AG04450 (cell line): ENCODE data around the gene BCCIP. TPM values are rescaled to one million over a fixed set of nuclear protein-coding genes. Genes with fewer than 3 reads are reported as not detected.
A peak's percentile ranks its signal among the peaks of the same experiment; 100 is the strongest.

Experiments
- CTCF ChIA-PET: fragments of 300-600, 350-600 bp; formaldehyde crosslinking; extraction: SDS; loops from one replicate; lab custom pipeline; 2022; ENCODE audit warnings: antibody characterized with exemption, inconsistent platforms; lab: Charles Lee
- POLR2A ChIA-PET: fragments of 350-600 bp; formaldehyde crosslinking; extraction: SDS; loops from one replicate; lab custom pipeline; 2021; ENCODE audit warnings: antibody characterized with exemption, inconsistent platforms; lab: Yijun Ruan, JAX
- DNase-seq: peaks from one replicate; pipeline ENCODE4 v3.0.0-alpha.2; 2011; ENCODE audit warnings: low read depth, low spot score
- H3K27ac ChIP-seq: one replicate; pipeline ENCODE4 v1.5.1; 2012; ENCODE audit warnings: low read depth, low read length, control low read depth
- H3K27me3 ChIP-seq: one replicate; pipeline ENCODE4 v1.6.0; 2012; ENCODE audit warnings: low read length; ENCODE audit not compliant: control insufficient read depth, insufficient read depth
- H3K4me3 ChIP-seq: 2 replicates; pipeline ENCODE4 v1.5.1; 2011; ENCODE audit warnings: mild to moderate bottlenecking, low read depth, low read length, control low read depth
- H3K9me3 ChIP-seq: 2 replicates; pipeline ENCODE4 v1.5.1; 2012; ENCODE audit warnings: low read length; ENCODE audit not compliant: control insufficient read depth, insufficient read depth
- polyA minus RNA-seq: library from RNA; depleted of rRNA, polyadenylated mRNA; stranded (reverse); fragments of >200 nt; gene quantifications from 2 replicates; pipeline ENCODE4 v1.2.3, GENCODE V29; 2011; rRNA and poly(A)+ RNA removed
- polyA plus RNA-seq: library from polyadenylated mRNA; depleted of rRNA; stranded (reverse); fragments of >200 nt; gene quantifications from 2 replicates; pipeline ENCODE4 v1.2.3, GENCODE V29; 2011; rRNA removed
- TF ChIP-seq, protein P1 (sequence below): IDR thresholded peaks from 2 replicates; pipeline ENCODE4 v1.5.1; 2011; ENCODE audit warnings: low read depth, low read length, control low read depth, inconsistent platforms

Gene BCCIP
- polyA plus RNA-seq (43.8 and 63.8 TPM in 2 replicates), polyA minus RNA-seq (26.1 and 31.2 TPM in 2 replicates)

DNA sequence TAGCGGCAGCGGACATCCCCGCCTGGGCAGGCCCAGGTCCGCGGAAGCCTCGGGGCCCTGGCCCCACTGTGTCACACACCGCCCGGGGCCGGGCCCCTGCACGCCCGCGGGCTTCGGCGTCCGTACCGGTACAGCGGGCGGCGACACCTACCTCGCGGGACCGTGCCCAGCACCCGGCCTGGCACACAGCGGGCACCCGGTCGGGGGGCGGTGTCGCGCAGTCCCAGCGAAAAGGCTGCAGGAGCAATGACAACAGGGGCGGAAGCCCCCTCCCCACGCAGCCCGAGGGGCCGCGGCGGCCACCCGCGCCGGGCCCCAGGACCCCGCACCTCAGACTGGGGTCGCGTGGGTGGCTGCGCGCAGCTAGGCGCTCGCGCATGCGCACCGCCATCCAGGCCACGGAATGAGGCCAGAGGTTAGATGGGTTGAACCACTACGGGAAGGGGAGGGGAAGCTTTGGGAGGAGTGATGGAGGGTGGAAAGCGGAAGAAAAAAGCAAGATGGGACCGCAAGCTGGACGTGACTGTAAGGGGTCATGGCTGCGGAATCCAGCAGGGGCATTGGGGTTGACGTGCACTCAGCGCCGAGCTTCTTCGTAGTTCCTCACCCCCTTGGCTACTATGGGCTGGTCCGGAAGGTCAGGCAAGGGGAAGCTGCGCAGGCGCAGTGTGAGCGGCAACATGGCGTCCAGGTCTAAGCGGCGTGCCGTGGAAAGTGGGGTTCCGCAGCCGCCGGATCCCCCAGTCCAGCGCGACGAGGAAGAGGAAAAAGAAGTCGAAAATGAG is at the start of gene BCCIP, which contains the start of gene UROS:
BCCIP (plus strand) TSS at position 669 of the 785 bp plus-strand sequence; CDS start at position 681, 12 bp downstream.
UROS (minus strand) TSS at position 381 of the 785 bp plus-strand sequence. CDS start 6,759 bp downstream, outside the sequence.
- Histone ChIP-seq H3K9me3 (no peaks in the 10 kb centered on the region), H3K4me3 (peak within 1 kb of the TSS; percentile 96), H3K27me3 (no peaks in the 10 kb centered on the region), H3K27ac (peak within 1 kb of the TSS; percentile 97)
- ChIA-PET POLR2A (interaction anchor here (0.6 to 1.3 kb wide), 2 partner anchors 16 to 35 kb away, joined by 3 to 6 read pairs; no protein-coding TSS in a partner anchor), CTCF (no interaction called here)
- DNase-seq = peak; percentile 84
- TF ChIP-seq, protein P1, sequence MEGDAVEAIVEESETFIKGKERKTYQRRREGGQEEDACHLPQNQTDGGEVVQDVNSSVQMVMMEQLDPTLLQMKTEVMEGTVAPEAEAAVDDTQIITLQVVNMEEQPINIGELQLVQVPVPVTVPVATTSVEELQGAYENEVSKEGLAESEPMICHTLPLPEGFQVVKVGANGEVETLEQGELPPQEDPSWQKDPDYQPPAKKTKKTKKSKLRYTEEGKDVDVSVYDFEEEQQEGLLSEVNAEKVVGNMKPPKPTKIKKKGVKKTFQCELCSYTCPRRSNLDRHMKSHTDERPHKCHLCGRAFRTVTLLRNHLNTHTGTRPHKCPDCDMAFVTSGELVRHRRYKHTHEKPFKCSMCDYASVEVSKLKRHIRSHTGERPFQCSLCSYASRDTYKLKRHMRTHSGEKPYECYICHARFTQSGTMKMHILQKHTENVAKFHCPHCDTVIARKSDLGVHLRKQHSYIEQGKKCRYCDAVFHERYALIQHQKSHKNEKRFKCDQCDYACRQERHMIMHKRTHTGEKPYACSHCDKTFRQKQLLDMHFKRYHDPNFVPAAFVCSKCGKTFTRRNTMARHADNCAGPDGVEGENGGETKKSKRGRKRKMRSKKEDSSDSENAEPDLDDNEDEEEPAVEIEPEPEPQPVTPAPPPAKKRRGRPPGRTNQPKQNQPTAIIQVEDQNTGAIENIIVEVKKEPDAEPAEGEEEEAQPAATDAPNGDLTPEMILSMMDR = no peak

DNA sequence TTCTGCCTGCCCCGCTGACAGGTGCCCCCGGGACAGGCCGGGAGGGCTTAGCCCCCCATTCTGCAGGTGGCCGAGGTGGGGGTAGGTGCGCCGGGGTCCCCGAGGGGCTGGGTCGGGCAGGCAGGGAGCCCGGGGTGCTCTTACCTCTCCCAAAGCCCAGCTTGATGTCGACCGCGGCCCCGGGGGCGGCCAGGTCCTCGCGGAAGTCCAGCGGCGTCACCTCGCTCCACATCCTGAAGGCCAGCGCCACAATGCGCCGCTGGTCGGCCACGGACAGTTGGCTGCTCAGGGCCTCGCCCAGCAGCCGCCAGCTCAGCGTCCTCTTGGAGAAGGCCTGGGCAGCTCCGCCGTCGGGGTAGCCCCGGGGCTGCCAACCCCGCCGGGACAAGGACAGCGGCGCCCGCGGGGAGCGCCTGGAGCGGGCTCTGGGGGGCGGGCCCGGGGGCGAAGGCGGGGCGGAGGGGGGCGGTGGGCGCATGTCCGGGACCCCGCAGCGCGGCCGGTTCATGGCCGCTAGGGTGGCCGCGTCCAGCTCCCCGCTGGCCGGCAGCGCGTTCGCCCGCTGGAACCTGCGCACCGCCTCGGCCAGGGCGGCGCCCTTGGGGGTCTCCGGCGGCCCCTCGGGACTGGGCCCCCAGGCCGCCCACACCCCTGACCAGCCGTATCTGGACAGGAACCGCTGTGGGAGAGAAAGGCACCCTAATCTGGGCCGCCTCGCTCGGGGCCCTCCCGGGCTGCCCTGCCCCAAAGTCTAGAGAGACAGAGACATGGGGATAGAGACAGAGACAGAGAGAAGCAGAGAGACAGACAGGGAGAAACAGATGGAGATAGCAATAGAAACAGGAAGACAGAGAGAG is 49.4 kb upstream of the BCCIP start:
- no peak overlapping the region for H3K27ac ChIP-seq
- CTCF ChIA-PET = no interaction called here
- peaks cover 4% of the 10 kb centered on the region; the same call in 1 of the 2 replicates for H3K9me3 ChIP-seq
- DNase-seq = no peak
- peaks cover 18% of the 10 kb centered on the region for H3K27me3 ChIP-seq
- POLR2A ChIA-PET = no interaction called here
- no peak overlapping the region for H3K4me3 ChIP-seq
- TF ChIP-seq, protein P1 = no peak

DNA sequence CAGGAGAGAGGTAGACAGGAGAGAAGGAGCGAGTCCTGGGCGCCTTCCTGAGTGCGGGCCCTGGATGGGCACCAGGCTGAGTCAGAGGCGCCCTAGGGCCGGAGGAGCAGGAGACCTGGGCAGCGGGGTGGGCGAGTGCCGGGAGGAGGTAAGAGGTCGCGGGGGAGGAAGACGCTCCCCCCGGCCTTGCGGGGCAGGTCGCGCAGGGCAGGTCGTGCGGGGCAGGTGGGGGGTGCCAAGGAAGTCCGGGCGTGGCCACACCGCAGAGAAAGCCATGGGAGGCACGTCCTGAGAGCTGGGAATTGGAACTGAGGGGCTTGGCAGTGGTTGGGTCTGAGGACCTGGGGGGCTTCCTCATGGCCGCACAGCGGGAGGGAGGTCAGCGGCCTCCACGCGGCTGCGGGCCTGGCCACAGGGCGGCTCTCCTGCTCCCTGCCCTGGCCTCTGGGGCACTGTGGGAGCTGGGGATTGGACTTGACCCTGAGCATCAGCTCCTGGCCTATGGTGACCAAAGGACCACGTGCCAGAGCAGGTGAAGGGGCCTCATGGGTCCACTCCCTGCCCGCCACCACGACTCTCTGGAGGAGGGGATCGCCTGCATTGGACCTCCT is 48.7 kb upstream of the BCCIP start:
- DNase-seq = no peak
- TF ChIP-seq, protein P1 = no peak

DNA sequence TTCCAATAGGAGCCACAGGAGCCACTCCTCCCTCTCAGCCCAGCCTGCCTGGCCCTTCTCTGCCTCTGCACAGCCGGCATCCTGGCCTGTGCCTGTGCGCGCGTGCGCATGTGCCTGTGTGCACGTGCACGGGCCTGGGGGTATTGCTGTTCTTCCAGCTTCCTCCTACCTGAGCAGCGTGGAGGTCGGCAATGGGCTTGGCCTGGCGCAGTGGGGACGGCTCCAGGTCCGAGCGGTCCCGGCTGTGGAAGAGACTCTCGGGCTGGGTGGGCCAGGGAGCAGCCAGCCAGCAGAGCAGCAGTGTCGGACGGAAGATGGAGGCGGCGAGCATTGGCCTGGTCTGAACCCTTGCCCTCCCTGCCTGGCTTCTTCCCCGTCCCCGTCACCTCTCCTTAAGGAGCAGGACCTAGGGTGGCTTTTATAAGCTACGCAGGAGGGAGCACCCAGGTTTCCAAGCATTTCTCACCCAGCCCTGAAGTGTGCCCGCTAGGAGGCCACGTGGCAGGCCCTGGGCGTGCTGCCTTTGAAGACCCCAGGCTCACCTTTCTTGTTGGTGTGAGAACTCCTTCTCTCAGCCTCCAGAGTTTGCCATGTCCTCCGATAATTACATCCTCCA is 47.7 kb upstream of the BCCIP start, which contains the start of gene MMP21:
MMP21 (minus strand) TSS at position 331 of the 616 bp plus-strand sequence; CDS start at position 331, 0 bp downstream.
- no peak within 1 kb of the TSS for H3K27ac ChIP-seq
- DNase-seq = no peak
- no peak within 1 kb of the TSS for H3K4me3 ChIP-seq
- peaks cover 18% of the 10 kb centered on the region for H3K27me3 ChIP-seq
- TF ChIP-seq, protein P1 = no peak
- ChIA-PET POLR2A (no interaction called here), CTCF (no interaction called here)
- H3K9me3 ChIP-seq = peaks cover 4% of the 10 kb centered on the region; the same call in 1 of the 2 replicates

More for the DNA sequence above, 48.7 kb upstream of the BCCIP start:
- Histone ChIP-seq H3K4me3 (no peak overlapping the region), H3K27ac (no peak overlapping the region), H3K9me3 (peaks cover 4% of the 10 kb centered on the region; the same call in 1 of the 2 replicates), H3K27me3 (peaks cover 18% of the 10 kb centered on the region)
- CTCF ChIA-PET = no interaction called here
- POLR2A ChIA-PET = no interaction called here
